ENCODE data around the gene COL28A1.

- no peak for TF ChIP-seq CTCF (IDR thresholded peaks at IDR 0.05; ENCODE audit: borderline replicate concordance, extremely low read depth, low read length, poor library complexity, severe bottlenecking)
- TF ChIP-seq EZH2 (IDR thresholded peaks at IDR 0.05; ENCODE audit: borderline replicate concordance, low read depth, low read length, severe bottlenecking), result no peak
These were observed 38.0 kb upstream of the COL28A1 start for GRCh38 chr7:7573701-7574100.
